Spleen (tissue), 7 donors: ENCODE results near the gene PTGES2.

ENCODE experiments used
- CTCF ChIP-seq, 11 experiments: fragments of 200-600 bp in 7 of 11; fragments of 450-650 bp in 4 of 11; sonication (generic) in 4 of 11; IDR thresholded peaks in 8 of 11; conservative IDR thresholded peaks in 3 of 11; 1 replicate in 7 of 11; 2 replicates in 4 of 11; pipeline versions ENCODE4 v1.4.0 to v1.8.0; 2016 to 2021; ENCODE audit warnings: antibody characterized with exemption in 11 of 11, inconsistent platforms in 4 of 11, mild to moderate bottlenecking in 1 of 11
- POLR2A ChIP-seq, 3 donors: fragments of 450-650 bp; IDR thresholded peaks; one replicate each; pipeline ENCODE4 v1.5.1; 2017; ENCODE audit warnings: antibody characterized with exemption in 3 of 3, mild to moderate bottlenecking in 1 of 3
- POLR2AphosphoS5 ChIP-seq, 3 donors: sonication (generic); formaldehyde crosslinking; IDR thresholded peaks; one replicate each; pipeline ENCODE4 v1.5.1; 2017; ENCODE audit warnings: antibody characterized with exemption in 3 of 3
- donor health status: DM: no; HTN: no; CAD: no; lungs with moderate emphysema.
- donor health status: DM: no; HTN: no; CAD: no.
- donor health status: DM: no; HTN: no; CAD: no.

- TF ChIP-seq POLR2A (IDR thresholded peaks at IDR 0.05) (no peak), CTCF (IDR thresholded peaks at IDR 0.05 in 8 of 11, conservative IDR thresholded peaks at IDR 0.05 in 3 of 11) (no peak), POLR2AphosphoS5 (IDR thresholded peaks at IDR 0.05) (no peak)
Measured at GRCh38 chr9:128169925-128170324, 42.4 kb upstream of the PTGES2 start.
